Glutamatergic neuron (in vitro differentiated cells): ENCODE data around the gene TNS3. TPM values are rescaled to one million over a fixed set of nuclear protein-coding genes. Genes with fewer than 3 reads are reported as not detected.

Experiments
- DNase-seq: peaks from one replicate; pipeline ENCODE4 v3.0.0; 2022
- H3K27ac Mint-ChIP-seq: one replicate; pipeline ENCODE4 v1.8.0; 2020; ENCODE audit warnings: mild to moderate bottlenecking, mixed read lengths, inconsistent platforms; ENCODE audit not compliant: unreplicated experiment
- H3K27me3 Mint-ChIP-seq: one replicate; pipeline ENCODE4 v1.8.0; 2020; ENCODE audit warnings: mild to moderate bottlenecking, moderate library complexity, mixed read lengths, inconsistent platforms; ENCODE audit not compliant: unreplicated experiment
- H3K36me3 Mint-ChIP-seq: one replicate; pipeline ENCODE4 v1.8.0; 2020; ENCODE audit warnings: mild to moderate bottlenecking, mixed read lengths, inconsistent platforms; ENCODE audit not compliant: unreplicated experiment
- H3K4me1 Mint-ChIP-seq: one replicate; pipeline ENCODE4 v1.8.0; 2020; ENCODE audit warnings: mild to moderate bottlenecking, low read depth, mixed read lengths, inconsistent platforms; ENCODE audit not compliant: unreplicated experiment
- H3K4me3 Mint-ChIP-seq: one replicate; pipeline ENCODE4 v1.8.0; 2020; ENCODE audit warnings: mild to moderate bottlenecking, mixed read lengths, inconsistent platforms; ENCODE audit not compliant: unreplicated experiment
- H3K9me3 Mint-ChIP-seq: one replicate; pipeline ENCODE4 v1.8.0; 2020; ENCODE audit warnings: mild to moderate bottlenecking, moderate library complexity, mixed read lengths, inconsistent platforms; ENCODE audit not compliant: unreplicated experiment
- CTCF ChIP-seq: fragments of 200-600 bp; sonication (generic); IDR thresholded peaks from one replicate; pipeline ENCODE4 v1.5.0; 2021; ENCODE audit not compliant: partially characterized antibody, unreplicated experiment
- total RNA-seq: library from RNA; stranded (reverse); fragmentation: NEBNext Ultra II Directional; extraction: Animal tissue kit (Norgen Biotek cat#: 25700); gene quantifications from one replicate; pipeline ENCODE4 v1.2.1, GENCODE V29; 2021; ENCODE audit not compliant: unreplicated experiment

The TNS3 gene
- total RNA-seq, 1 donor from 2014 or later = 3.8 TPM

GRCh38 chr7:47531584-47532492 lies 50.1 kb downstream of the TNS3 start:
- DNase-seq = no peak
- Mint-ChIP-seq H3K36me3 (no peaks in the 10 kb centered on the region), H3K27me3 (peaks cover 6% of the 10 kb centered on the region), H3K4me3 (no peak overlapping the region), H3K4me1 (peaks cover 14% of the 10 kb centered on the region), H3K27ac (no peak overlapping the region), H3K9me3 (peaks cover 2% of the 10 kb centered on the region)
- no peak for TF ChIP-seq CTCF

GRCh38 chr7:47529826-47530555 lies 51.9 kb downstream of the TNS3 start:
- Mint-ChIP-seq H3K27ac (no peak overlapping the region), H3K4me1 (peaks cover 7% of the 10 kb centered on the region), H3K27me3 (no peaks in the 10 kb centered on the region)

GRCh38 chr7:47529405-47529804 lies 52.5 kb downstream of the TNS3 start:
- no peak for DNase-seq
- no peak overlapping the region for H3K27ac Mint-ChIP-seq
- no peak for TF ChIP-seq CTCF

More at GRCh38 chr7:47529826-47530555, 51.9 kb downstream of the TNS3 start:
- no peak for DNase-seq
- TF ChIP-seq CTCF = no peak
- H3K36me3 Mint-ChIP-seq = no peaks in the 10 kb centered on the region
- H3K9me3 Mint-ChIP-seq = peaks cover 2% of the 10 kb centered on the region
- H3K4me3 Mint-ChIP-seq = no peak overlapping the region

GRCh38 chr7:47528471-47528870 lies 53.4 kb downstream of the TNS3 start:
- no peak overlapping the region for H3K27ac Mint-ChIP-seq
- TF ChIP-seq CTCF = no peak
- no peaks in the 10 kb centered on the region for H3K4me1 Mint-ChIP-seq

More at GRCh38 chr7:47529405-47529804, 52.5 kb downstream of the TNS3 start:
- Mint-ChIP-seq H3K4me1 (peaks cover 2% of the 10 kb centered on the region), H3K9me3 (no peaks in the 10 kb centered on the region), H3K4me3 (no peak overlapping the region), H3K27me3 (no peaks in the 10 kb centered on the region), H3K36me3 (no peaks in the 10 kb centered on the region)

GRCh38 chr7:47526466-47526865 lies 55.4 kb downstream of the TNS3 start:
- H3K36me3 Mint-ChIP-seq = peaks cover 3% of the 10 kb centered on the region
- peaks cover 3% of the 10 kb centered on the region for H3K27me3 Mint-ChIP-seq
- H3K9me3 Mint-ChIP-seq = no peaks in the 10 kb centered on the region
- no peak for TF ChIP-seq CTCF
- H3K4me3 Mint-ChIP-seq = no peak overlapping the region
- no peak for DNase-seq
- H3K4me1 Mint-ChIP-seq = no peaks in the 10 kb centered on the region
- no peak overlapping the region for H3K27ac Mint-ChIP-seq

More at GRCh38 chr7:47528471-47528870, 53.4 kb downstream of the TNS3 start:
- Mint-ChIP-seq H3K4me3 (no peak overlapping the region), H3K27me3 (no peaks in the 10 kb centered on the region), H3K9me3 (no peaks in the 10 kb centered on the region), H3K36me3 (no peaks in the 10 kb centered on the region)
- DNase-seq = no peak
